GM12875 (cell line): ENCODE results near the gene HAND2.

ENCODE experiments used
- H3K4me3 ChIP-seq: one replicate; pipeline ENCODE4 v1.5.1; 2011; ENCODE audit warnings: low read depth, low read length, control low read depth
- CTCF ChIP-seq: IDR thresholded peaks from 2 replicates; pipeline ENCODE4 v1.5.1; 2011; ENCODE audit warnings: low read depth, mild to moderate bottlenecking, control low read depth, inconsistent platforms, low read length, moderate library complexity, borderline replicate concordance; ENCODE audit not compliant: insufficient read depth

Gene HAND2

GRCh38 chr4:173478913-173479283 lies 51.1 kb downstream of the HAND2 start:
- no peak overlapping the region for H3K4me3 ChIP-seq

GRCh38 chr4:173478201-173478912 lies 51.7 kb downstream of the HAND2 start:
- no peak for TF ChIP-seq CTCF

More at GRCh38 chr4:173478913-173479283, 51.1 kb downstream of the HAND2 start:
- no peak for TF ChIP-seq CTCF

GRCh38 chr4:173477016-173477415 lies 53.0 kb downstream of the HAND2 start:
- H3K4me3 ChIP-seq: no peak overlapping the region
- no peak for TF ChIP-seq CTCF

More at GRCh38 chr4:173478201-173478912, 51.7 kb downstream of the HAND2 start:
- no peak overlapping the region for H3K4me3 ChIP-seq
